Tibial nerve (tissue), 4 donors: ENCODE data around the gene REEP5.

ENCODE experiments used
- CTCF ChIP-seq, 5 experiments: fragments of 200-600 bp in 3 of 5; fragments of 450-650 bp in 2 of 5; sonication (generic) in 3 of 5; IDR thresholded peaks; one replicate each; pipeline ENCODE4 v1.5.1; 2016 to 2019; ENCODE audit warnings: antibody characterized with exemption in 5 of 5, mild to moderate bottlenecking in 3 of 5, moderate library complexity in 2 of 5
- EP300 ChIP-seq, 2 donors: sonication (generic); formaldehyde crosslinking; IDR thresholded peaks; one replicate each; pipeline ENCODE4 v1.6.1; 2017; ENCODE audit warnings: antibody characterized with exemption in 2 of 2, mild to moderate bottlenecking in 1 of 2
- POLR2A ChIP-seq, 2 donors: fragments of 450-650 bp; IDR thresholded peaks; one replicate each; pipeline ENCODE4 v1.6.1; 2017; ENCODE audit warnings: antibody characterized with exemption in 2 of 2, mild to moderate bottlenecking in 2 of 2, moderate library complexity in 2 of 2

- TF ChIP-seq CTCF (IDR thresholded peaks at IDR 0.05) (no peak), POLR2A (IDR thresholded peaks at IDR 0.05) (no peak), EP300 (IDR thresholded peaks at IDR 0.05) (no peak)
Measured at GRCh38 chr5:112885001-112885400, 37.0 kb downstream of the REEP5 start.
